Measurements from ENCODE around the gene GIMD1. TPM values are rescaled to one million over a fixed set of nuclear protein-coding genes. Genes with fewer than 3 reads are reported as not detected.
A peak's percentile ranks its signal among the peaks of the same experiment; 100 is the strongest.

GIMD1 gene
- polyA plus RNA-seq, 3 donors, result not detected

- H3K27ac ChIP-seq (ENCODE audit: low read depth, low read length), result no peak overlapping the region
Observed at GRCh38 chr4:106318511-106318910, 50.1 kb downstream of the GIMD1 start.

GRCh38 chr4:106317815-106318214 is 50.8 kb downstream of the GIMD1 start:
- no peak overlapping the region for H3K27ac ChIP-seq (ENCODE audit: low read depth, low read length)
- 69 to 91% (median 83%) methylated on average over 1 of the region's 1 CpG for WGBS, 3 donors

- WGBS, 3 donors, result 2 to 4% (median 4%) methylated on average over 13 of the region's 13 CpGs
- H3K27ac ChIP-seq (ENCODE audit: low read depth, low read length), result peak overlapping the region; percentile 30
Observed at GRCh38 chr4:106316773-106317409, 51.7 kb downstream of the GIMD1 start.

GRCh38 chr4:106315968-106316772 is 52.4 kb downstream of the GIMD1 start, which contains the start of the genes AIMP1 and TBCK:
Gene AIMP1, plus strand, starts transcription at chr4:106316550. Its CDS starts 8,460 bp downstream, at chr4:106325010.
Gene TBCK, minus strand, starts transcription at chr4:106316209. Its CDS starts 7,249 bp downstream, at chr4:106308960.
- 0 to 1% (median 0%) methylated on average over 44 of the region's 44 CpGs for WGBS, 3 donors
- H3K27ac ChIP-seq (ENCODE audit: low read depth, low read length), result peak within 1 kb of the TSS; percentile 30

GRCh38 chr4:106315476-106315967 is 53.1 kb downstream of the GIMD1 start:
- H3K27ac ChIP-seq (ENCODE audit: low read depth, low read length), result peak overlapping the region; percentile 30
- WGBS, 3 donors, result 0 to 1% (median 0%) methylated on average over 13 of the region's 13 CpGs

GRCh38 chr4:106314960-106315359 is 53.6 kb downstream of the GIMD1 start:
- no peak overlapping the region for H3K27ac ChIP-seq (ENCODE audit: low read depth, low read length)
- 20 to 42% (median 37%) methylated on average over 6 of the region's 6 CpGs for WGBS, 3 donors

GRCh38 chr4:106312997-106313522 is 55.5 kb downstream of the GIMD1 start:
- H3K27ac ChIP-seq (ENCODE audit: low read depth, low read length), result no peak overlapping the region
- 84 to 90% (median 88%) methylated on average over 3 of the region's 3 CpGs for WGBS, 3 donors

- H3K27ac ChIP-seq (ENCODE audit: low read depth, low read length), result no peak overlapping the region
- 68 to 91% (median 70%) methylated on average over 1 of the region's 1 CpG for WGBS, 3 donors
Observed at GRCh38 chr4:106312377-106312776, 56.2 kb downstream of the GIMD1 start.

Other genes with a start within 250 kb of the GIMD1 start
- 10 to 100 TPM in 1 of 3 donors, 1 to 10 TPM in 2; 6.4 to 14.2 (median 9.2) TPM for gene TBCK, start 52.6 kb downstream of the GIMD1 start, polyA plus RNA-seq
- gene AIMP1, start 52.2 kb downstream of the GIMD1 start, polyA plus RNA-seq, result 10 to 100 TPM; 16.5 to 22.1 (median 18.9) TPM